Effector memory CD8-positive, alpha-beta T cell (primary cell): ENCODE data around the gene THAP8.

ENCODE experiments used
- ATAC-seq: fragments of 150-1000 bp; cut with Tn5 transposase; replicated peaks from 2 replicates; pipeline ENCODE4 v1.10.0; 2021; ENCODE audit warnings: mild to moderate bottlenecking, moderate library complexity
- DNase-seq, 3 experiments: peaks; one replicate each; pipeline ENCODE4 v3.0.0; 2021
- H3K27ac Mint-ChIP-seq, 2 donors: one replicate each; pipeline ENCODE4 v1.8.0; 2022; ENCODE audit warnings: mild to moderate bottlenecking in 2 of 2, mixed read lengths in 2 of 2, moderate library complexity in 2 of 2
- H3K27me3 Mint-ChIP-seq, 2 donors: one replicate each; pipeline ENCODE4 v1.8.0; 2022; ENCODE audit warnings: mixed read lengths in 2 of 2
- H3K36me3 Mint-ChIP-seq: one replicate; pipeline ENCODE4 v1.8.0; 2022; ENCODE audit warnings: mild to moderate bottlenecking, moderate library complexity, mixed read lengths; ENCODE audit not compliant: insufficient read depth
- H3K4me1 Mint-ChIP-seq, 2 donors: one replicate each; pipeline ENCODE4 v1.8.0; 2022; ENCODE audit warnings: low read depth in 2 of 2, mixed read lengths in 2 of 2
- H3K4me3 Mint-ChIP-seq, 2 donors: one replicate each; pipeline ENCODE4 v1.8.0; 2022; ENCODE audit warnings: mild to moderate bottlenecking in 2 of 2, mixed read lengths in 2 of 2, moderate library complexity in 2 of 2
- H3K9me3 Mint-ChIP-seq, 2 donors: one replicate each; pipeline ENCODE4 v1.8.0; 2022; ENCODE audit warnings: mixed read lengths in 2 of 2

THAP8 gene

DNA sequence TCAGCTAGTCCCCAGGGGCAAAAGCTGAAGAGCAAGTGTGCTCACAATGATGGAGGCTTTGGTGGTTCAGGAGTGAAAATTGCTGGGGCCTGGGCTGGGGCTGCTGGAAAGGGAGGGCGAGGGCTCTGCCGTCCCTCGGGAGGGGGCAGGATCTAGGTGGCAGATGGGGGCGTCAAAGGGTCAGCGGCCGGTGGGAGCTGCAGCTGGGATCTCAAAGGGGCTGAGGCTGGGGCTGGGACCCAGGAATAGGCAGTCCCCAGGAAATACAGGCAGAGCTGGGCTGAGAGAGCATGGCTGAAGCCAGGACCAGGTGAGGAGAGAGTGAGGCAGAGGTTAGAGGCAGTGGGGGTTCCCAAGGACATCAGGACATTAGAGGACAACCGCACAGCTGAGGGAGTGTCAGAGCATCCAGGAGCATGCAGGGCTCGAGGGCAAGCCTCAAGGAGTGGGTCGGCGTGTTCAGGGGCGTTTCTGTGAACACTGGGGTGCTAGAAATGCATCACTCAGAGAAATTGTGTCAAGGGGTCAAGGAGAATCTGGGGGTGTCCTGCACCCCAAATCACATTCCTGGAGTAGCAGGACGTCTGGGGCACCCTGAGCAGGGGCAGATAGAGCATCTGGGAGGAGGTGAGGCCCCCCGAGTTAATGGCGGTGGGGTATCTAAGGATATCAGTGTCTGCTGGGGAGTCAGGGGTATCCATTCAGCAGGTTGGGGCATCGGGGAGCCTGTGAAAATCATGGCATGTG lies 44.3 kb downstream of the THAP8 start:
- Mint-ChIP-seq H3K36me3 (peaks cover 9% of the 10 kb centered on the region), H3K4me3 (peak overlapping the region; percentile 56 to 66), H3K9me3 (no peaks in the 10 kb centered on the region), H3K27me3 (no peaks in the 10 kb centered on the region), H3K27ac (peak overlapping the region; percentile 27 to 65), H3K4me1 (peaks cover 35 to 37% of the 10 kb centered on the region in 2 donors)
- DNase-seq: no peak
- ATAC-seq: no peak

DNA sequence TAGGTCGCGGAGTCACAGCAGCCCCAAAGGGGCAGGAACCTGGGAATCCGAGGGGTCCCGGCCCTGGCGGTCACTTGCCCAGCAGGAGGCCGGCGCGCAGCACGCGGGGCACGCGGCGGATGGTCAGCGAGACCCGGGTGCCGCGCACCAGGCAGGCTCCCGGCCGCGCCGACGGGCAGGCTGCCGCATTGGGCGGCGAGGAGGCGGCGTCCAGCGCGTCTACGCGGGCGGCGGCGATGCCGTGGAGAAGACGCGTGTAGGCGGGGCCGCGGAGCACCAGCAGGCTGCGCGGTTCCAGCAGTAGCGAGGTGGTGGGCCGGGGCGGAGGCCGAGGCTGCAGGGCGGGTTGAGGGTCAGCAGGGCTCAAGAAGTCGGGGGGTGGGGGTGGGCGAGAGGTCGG lies 44.9 kb downstream of the THAP8 start:
- H3K4me3 Mint-ChIP-seq: peak overlapping the region; percentile 56 to 66
- no peak for ATAC-seq
- peak in 2 of 3 experiments; percentile 21 to 35 for DNase-seq
- H3K27me3 Mint-ChIP-seq: no peaks in the 10 kb centered on the region
- H3K4me1 Mint-ChIP-seq: peaks cover 30 to 31% of the 10 kb centered on the region in 2 donors
- no peaks in the 10 kb centered on the region for H3K9me3 Mint-ChIP-seq
- H3K36me3 Mint-ChIP-seq: peaks cover 8% of the 10 kb centered on the region
- H3K27ac Mint-ChIP-seq: peak overlapping the region; percentile 27 to 65

DNA sequence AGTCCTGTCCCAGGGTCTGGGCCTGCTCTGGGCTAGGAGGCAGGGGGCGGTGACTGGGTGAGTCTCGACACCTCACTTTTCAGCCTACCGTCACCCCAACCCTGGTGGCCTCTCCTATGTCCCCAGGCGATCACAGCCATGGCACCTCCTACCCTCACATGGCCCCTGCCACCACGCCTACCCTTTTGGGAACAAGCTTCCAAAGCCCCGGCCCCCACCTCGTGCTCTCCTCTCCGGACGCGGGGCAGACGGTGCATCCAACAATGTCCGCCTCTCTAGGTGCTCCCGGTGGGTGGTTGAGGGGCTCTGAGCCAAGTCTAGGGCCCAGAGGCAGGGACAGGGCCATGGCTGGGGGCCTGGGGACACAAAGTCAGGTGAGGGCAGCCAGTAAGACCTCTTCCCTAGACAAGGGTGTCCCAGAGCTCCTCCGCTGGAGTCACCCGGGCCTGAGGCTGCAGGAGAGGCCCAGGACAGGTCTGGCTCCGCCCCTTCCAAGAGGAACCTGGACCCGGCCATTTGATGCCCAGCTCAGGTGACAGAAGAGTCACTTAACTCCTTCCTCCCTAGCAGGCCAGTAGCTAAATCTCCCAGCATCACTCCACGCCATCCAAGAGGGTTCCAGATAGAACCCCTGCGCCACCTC lies 45.6 kb downstream of the THAP8 start, which contains the start of gene SYNE4:
TSS of gene SYNE4 (minus strand) at position 478 of the 643 bp plus-strand sequence. CDS start at position 346, 132 bp downstream.
- Mint-ChIP-seq H3K27me3 (no peaks in the 10 kb centered on the region), H3K9me3 (no peaks in the 10 kb centered on the region), H3K4me3 (peak within 1 kb of the TSS; percentile 56 to 66), H3K4me1 (peaks cover 23 to 24% of the 10 kb centered on the region in 2 donors), H3K36me3 (peaks cover 3% of the 10 kb centered on the region), H3K27ac (peak within 1 kb of the TSS; percentile 27 to 65)
- ATAC-seq (no peak), DNase-seq (no peak)

DNA sequence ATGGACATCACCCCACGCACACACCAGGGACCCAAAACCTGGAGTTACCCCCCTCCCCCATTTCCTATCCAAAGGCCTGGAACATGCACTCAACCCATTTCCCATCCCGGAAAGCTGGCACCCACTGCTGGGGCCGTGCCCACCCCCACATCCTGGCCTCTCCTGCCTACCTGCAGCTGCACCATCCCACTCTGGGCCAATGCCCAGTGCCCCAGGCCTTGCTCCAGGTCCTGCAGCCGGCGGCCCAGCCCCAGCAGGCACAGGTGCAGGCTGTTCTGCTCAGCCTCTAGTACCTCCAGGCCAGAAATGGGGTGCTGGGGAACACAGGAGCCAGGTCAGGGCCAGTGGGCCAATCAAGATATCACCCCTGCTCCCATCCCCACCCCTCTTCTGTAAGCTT lies 47.1 kb downstream of the THAP8 start:
- no peak for DNase-seq
- Mint-ChIP-seq H3K4me1 (peaks cover 23% of the 10 kb centered on the region in 2 donors), H3K27ac (no peak overlapping the region), H3K27me3 (no peaks in the 10 kb centered on the region), H3K36me3 (peaks cover 7% of the 10 kb centered on the region), H3K9me3 (no peaks in the 10 kb centered on the region), H3K4me3 (no peak overlapping the region)
- no peak for ATAC-seq

DNA sequence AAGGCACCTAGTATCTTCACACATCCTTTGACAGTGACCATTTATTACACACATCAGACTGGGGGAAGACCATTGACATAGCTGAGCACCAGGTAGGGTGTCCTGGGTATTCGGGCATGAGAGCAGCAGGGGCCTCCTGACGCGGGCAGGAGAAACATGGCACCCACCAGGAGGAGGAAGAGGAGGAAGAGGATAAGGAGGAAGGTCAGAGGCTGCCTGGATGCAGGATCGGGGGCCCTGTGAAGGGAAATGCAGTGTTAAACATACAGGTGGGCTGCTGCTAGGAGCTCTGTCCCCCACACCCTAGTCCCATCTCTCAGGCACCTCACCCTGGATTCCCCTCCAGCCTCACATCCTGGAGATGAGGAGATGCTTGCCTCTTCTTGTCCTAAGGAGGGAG lies 50.8 kb downstream of the THAP8 start:
- Mint-ChIP-seq H3K27me3 (no peaks in the 10 kb centered on the region), H3K4me1 (peaks cover 3 to 14% of the 10 kb centered on the region in 2 donors), H3K4me3 (no peak overlapping the region)

DNA sequence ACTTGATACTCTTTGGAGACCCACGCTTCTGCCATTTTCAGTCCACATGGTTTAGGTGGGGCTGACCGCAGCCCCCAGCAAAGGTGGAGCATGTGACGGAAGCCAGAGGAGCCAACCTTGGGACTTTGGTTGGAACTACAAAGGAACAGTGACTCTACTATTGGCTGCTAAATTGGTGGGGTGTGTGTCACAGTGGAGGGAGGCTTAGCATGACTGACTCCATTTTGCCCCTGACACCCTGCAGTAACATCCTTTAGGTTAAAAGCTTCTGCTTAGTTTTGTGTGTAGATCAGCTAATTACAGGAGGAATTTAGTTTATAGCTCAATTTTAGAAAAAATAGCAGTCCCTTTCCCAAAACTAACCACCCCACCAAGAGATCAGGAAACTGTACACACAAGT lies 52.5 kb downstream of the THAP8 start:
- H3K27me3 Mint-ChIP-seq: no peaks in the 10 kb centered on the region
- ATAC-seq (no peak), DNase-seq (no peak)
- H3K36me3 Mint-ChIP-seq: peaks cover 15% of the 10 kb centered on the region
- H3K9me3 Mint-ChIP-seq: no peaks in the 10 kb centered on the region
- no peak overlapping the region for H3K4me3 Mint-ChIP-seq
- peaks cover 16 to 23% of the 10 kb centered on the region in 2 donors for H3K4me1 Mint-ChIP-seq
- H3K27ac Mint-ChIP-seq: no peak overlapping the region

More for the DNA sequence above, 50.8 kb downstream of the THAP8 start:
- Mint-ChIP-seq H3K27ac (peak overlapping the region in 1 of 2 donors; percentile 27), H3K9me3 (no peaks in the 10 kb centered on the region), H3K36me3 (peaks cover 12% of the 10 kb centered on the region)
- ATAC-seq (no peak), DNase-seq (no peak)

DNA sequence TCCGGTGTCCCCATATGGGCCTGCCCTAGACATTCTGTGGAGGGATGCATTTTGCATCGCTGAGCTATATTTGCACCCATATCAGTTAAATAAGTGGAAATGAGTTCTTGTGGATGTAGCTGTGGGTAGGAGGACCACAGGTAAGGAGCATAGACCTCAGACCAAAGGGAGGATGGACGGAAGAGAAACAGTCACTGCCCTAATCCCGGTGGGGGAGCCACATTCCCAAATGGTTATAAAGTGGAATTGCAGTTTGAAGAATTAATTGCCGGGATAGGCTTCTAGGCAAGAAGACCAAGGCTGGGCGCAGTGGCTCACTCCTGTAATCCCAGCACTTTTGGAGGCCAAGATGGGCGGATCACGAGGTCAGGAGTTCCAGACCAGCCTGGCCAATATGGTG lies 57.3 kb downstream of the THAP8 start:
- Mint-ChIP-seq H3K4me3 (peak overlapping the region; percentile 90 to 95), H3K27ac (peak overlapping the region; percentile 73 to 96), H3K36me3 (peaks cover 13% of the 10 kb centered on the region), H3K4me1 (peaks cover 26 to 33% of the 10 kb centered on the region in 2 donors), H3K27me3 (no peaks in the 10 kb centered on the region), H3K9me3 (no peaks in the 10 kb centered on the region)
- DNase-seq (no peak), ATAC-seq (no peak)

DNA sequence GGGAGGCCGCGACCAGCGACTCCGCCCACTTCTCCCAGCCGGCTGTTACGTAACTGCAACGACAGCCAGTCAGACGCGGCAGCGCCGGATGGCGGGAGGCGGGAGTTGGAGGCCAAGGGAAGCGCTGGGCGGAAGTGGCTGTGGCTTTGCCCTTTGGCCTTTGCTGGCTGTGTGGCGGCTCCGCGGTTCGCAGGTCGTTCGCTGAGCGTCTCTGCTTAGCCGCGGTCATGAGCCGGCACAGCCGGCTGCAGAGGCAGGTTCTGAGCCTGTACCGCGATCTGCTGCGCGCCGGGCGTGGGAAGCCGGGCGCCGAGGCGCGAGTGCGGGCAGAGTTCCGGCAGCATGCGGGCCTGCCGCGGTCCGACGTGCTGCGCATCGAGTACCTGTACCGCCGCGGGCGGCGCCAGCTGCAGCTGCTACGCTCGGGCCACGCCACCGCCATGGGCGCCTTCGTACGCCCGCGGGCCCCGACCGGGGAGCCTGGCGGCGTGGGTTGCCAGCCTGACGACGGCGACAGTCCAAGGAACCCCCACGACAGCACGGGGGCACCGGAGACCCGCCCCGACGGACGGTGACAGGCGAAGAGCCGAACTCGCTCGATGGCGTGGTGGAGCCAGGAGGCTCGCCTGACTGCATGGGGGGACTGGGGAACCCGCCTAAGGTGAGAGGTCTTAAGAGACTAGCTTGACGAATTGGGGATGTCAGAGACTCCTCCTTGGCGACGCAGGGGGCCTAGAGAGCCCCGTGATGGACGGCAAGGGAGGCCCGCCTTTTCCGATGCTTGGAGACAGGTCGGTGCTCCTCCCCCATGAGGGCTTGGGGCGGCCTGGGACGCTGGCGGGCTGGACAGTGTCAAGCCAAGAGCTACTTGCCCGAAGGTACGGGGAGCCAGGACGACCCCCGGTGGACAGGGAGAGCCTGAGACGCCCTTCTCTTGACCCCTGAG lies 58.8 kb downstream of the THAP8 start, which contains the start of gene SDHAF1:
TSS of gene SDHAF1 (plus strand) at position 141 of the 946 bp plus-strand sequence. CDS start at position 228, 87 bp downstream.
- ATAC-seq: peak; percentile 88

DNA sequence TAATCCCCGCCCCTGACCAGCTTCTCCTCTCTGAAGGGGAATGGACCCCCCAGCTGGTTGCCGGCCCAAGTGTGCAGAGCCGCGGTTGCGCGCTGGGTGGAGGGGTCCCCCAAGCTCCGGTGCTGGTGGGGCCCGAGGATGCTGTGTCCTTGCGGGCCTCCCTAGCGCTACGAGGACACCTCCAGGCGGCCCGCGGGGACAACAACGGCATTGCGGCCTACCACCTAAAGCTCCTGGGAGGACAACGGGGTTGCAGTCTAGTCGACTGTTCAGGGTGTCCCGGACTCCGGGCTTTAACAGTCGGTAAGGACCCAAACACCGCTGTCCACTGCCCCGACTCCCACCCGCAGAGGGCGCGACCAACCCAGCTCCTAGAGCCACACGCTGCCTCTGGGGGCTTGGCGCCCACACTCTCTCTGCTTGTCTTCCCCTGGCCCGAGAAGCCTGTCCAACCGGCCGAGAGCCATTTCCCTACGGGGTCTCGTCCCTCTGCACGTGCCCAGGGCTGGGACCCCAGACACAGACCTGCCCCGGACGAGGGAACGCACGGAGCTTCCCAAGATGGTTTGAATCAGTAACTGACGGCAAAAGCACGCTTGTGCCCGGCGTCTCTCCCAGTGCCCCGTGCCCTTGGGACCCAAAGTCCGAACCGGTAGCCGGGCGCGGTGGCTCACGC lies 60.0 kb downstream of the THAP8 start:
- no peaks in the 10 kb centered on the region for H3K9me3 Mint-ChIP-seq
- no peak overlapping the region for H3K27ac Mint-ChIP-seq
- H3K36me3 Mint-ChIP-seq: peaks cover 8% of the 10 kb centered on the region
- H3K4me1 Mint-ChIP-seq: peaks cover 25 to 26% of the 10 kb centered on the region in 2 donors
- no peak for DNase-seq
- peak overlapping the region; percentile 90 to 95 for H3K4me3 Mint-ChIP-seq
- no peak for ATAC-seq
- H3K27me3 Mint-ChIP-seq: peaks cover 6 to 8% of the 10 kb centered on the region in 2 donors

More for the DNA sequence above, 58.8 kb downstream of the THAP8 start, which contains the start of gene SDHAF1:
- Mint-ChIP-seq H3K36me3 (peaks cover 12% of the 10 kb centered on the region), H3K27me3 (no peaks in the 10 kb centered on the region), H3K4me3 (peak within 1 kb of the TSS; percentile 90 to 95), H3K4me1 (peaks cover 26 to 30% of the 10 kb centered on the region in 2 donors), H3K27ac (peak within 1 kb of the TSS; percentile 73 to 96), H3K9me3 (no peaks in the 10 kb centered on the region)
- DNase-seq: peak; percentile 86 to 87 (median 86)

DNA sequence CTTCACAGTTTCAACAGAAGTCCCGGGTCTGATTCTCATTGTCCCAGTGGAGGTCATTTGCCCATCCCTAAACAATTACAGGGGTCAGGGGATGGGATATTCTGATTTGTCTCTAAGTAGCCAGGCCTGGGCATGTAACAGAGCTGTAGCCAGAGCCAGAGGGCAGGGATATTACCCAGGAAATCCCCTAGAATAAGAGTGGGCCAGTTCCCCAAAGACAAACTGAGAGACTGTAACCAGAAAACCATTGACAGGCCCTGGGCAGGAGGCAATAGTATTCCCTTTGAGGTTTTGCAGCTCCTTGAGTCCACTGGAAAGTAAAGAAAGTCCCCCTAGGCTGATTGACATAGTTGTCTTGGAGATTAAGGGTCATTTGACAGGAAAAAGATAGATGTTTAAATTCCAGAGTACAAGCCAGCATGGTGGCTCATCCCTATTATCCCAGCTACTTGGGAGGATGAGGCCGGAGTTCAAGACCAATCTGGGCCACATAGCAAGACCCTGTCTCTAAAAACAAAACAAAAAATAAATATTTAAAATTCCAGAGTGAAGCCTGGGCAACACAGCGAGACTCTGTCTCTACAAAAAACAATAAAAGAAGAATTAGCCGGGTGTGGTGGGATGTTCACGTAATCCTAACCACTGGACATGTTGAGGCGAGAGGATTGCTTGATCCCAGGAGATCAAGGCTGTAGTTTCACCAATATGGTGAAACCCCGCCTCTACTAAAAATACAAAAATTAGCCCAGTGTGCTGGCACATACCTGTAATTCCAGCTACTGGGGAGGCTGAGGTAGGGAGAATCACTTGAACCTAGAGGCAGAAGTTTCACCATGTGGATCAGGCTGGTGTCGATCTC lies 60.9 kb downstream of the THAP8 start:
- peaks cover 7% of the 10 kb centered on the region for H3K36me3 Mint-ChIP-seq
- H3K27ac Mint-ChIP-seq: peak overlapping the region in 1 of 2 donors; percentile 25
- H3K27me3 Mint-ChIP-seq: peaks cover 11 to 17% of the 10 kb centered on the region in 2 donors
- no peak for ATAC-seq
- H3K4me3 Mint-ChIP-seq: peak overlapping the region; percentile 18 to 95
- no peak for DNase-seq
- peaks cover 25 to 26% of the 10 kb centered on the region in 2 donors for H3K4me1 Mint-ChIP-seq
- H3K9me3 Mint-ChIP-seq: no peaks in the 10 kb centered on the region

DNA sequence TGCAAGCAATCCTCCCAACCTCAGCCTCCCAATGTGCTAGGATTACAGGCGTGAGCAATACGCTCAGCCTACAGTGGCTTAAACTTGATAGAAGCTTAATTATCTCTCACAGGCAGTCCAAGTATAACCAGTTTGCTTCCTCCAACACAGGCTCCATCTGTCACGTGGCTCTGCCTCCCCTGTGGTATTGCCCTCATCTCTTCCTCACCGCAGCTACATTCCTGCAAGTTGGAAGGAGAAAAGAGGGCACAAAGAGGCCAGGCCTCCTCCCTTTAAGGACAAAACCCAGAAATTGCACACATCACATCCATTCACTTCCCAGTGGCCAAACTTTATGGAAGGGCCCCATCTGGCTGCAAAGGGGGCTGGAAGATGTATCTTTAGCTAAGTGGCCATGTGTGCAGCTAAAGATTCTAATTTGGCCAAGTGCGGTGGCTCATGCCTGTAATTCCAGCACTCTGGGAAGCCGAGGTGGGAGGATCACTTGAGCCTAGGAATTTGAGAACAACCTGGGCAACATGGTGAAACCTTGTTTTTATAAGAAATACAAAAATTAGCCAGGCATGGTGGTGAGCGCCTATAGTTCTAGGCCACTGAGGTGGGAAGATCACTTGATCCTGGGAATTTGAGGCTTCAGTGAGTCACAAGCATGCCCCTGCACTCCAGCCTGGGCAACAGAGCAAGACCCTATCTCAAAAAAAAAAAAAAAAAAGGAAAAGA lies 62.2 kb downstream of the THAP8 start:
- DNase-seq: no peak
- Mint-ChIP-seq H3K4me3 (no peak overlapping the region), H3K36me3 (peaks cover 4% of the 10 kb centered on the region), H3K4me1 (peaks cover 16 to 20% of the 10 kb centered on the region in 2 donors), H3K27ac (no peak overlapping the region), H3K9me3 (no peaks in the 10 kb centered on the region), H3K27me3 (peaks cover 21 to 29% of the 10 kb centered on the region in 2 donors)
- no peak for ATAC-seq
